GM19035 (cell line): ENCODE results near the gene CAPN5.
"Not testable (repeated sequence)": the region's sequence is repeated elsewhere in the genome, so short reads cannot be mapped to it uniquely, and the experiment has no call there.

Experiments used
- ATAC-seq: cut with Tn5 transposase; IDR thresholded peaks from one replicate; pipeline ENCODE4 v1.9.1; 2021; ENCODE audit not compliant: unreplicated experiment

CAPN5 gene

DNA sequence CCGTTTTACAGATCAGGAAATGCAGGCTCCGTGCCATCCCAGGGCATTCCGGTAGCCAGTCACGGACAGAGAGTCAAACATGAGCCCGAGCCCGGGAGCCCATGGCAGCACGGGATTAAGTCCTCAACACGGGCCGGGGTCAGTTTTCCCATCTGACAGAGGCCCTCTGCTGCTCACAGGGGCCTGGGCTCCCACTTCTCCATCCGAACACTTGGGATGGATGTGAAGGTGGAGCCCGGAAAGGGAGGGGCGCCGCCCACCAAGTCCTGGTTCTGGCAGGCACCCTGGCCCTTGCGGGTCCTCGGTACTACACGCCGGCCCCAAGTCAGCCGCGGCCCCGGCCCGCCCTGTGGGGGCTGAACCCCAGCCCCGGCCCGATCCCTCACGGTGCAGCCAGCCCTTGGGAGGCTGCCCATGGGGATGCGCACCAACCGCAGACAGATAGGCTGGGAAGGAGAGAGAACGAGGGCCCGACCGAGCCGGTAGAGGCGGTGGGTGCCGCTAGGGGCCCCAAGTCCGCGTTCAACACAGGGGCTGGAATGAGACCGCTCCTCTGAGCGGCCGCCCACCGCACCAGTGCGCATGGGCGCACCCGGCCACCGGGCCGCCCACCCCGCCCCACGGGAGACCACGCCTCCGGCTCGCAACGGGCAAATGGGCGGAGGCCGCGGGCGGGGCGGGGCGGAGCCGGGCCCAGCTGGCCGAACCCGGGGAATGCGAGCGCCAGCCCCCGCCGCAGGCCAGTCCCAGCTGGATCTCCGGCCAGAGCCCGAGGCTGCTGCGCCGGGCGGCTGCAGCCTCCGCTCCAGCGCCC is at the start of gene CAPN5:
TSS of gene CAPN5 (plus strand) at position 743 of the 814 bp plus-strand sequence. CDS start 17,916 bp downstream, outside the sequence.
- peak; percentile 85 for ATAC-seq

DNA sequence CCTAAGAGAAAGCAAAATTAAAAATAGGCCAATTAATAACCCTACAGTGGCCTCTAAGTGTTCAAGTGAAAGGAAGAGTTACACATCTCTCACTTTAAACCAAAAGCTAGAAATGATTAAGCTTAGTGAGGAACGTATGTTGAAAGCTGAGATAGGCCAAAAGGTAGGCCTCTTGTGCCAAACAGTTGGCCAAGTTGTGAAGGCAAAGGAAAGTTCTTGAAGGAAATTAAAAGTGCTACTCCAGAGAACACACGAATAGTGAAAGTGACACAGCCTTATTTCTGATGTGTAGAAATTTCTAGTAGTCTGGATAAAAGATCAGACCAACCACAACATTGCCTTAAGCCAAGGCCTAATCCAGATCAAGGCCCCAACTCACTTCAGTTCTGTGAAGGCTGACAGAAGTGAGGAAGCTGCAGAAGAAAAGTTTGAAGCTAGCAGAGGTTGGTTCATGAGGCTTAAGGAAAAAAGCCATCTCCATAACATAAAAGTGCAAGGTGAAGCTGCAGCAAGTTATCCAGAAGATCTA is 48.3 kb upstream of the CAPN5 start:
- ATAC-seq, result not testable (repeated sequence)

DNA sequence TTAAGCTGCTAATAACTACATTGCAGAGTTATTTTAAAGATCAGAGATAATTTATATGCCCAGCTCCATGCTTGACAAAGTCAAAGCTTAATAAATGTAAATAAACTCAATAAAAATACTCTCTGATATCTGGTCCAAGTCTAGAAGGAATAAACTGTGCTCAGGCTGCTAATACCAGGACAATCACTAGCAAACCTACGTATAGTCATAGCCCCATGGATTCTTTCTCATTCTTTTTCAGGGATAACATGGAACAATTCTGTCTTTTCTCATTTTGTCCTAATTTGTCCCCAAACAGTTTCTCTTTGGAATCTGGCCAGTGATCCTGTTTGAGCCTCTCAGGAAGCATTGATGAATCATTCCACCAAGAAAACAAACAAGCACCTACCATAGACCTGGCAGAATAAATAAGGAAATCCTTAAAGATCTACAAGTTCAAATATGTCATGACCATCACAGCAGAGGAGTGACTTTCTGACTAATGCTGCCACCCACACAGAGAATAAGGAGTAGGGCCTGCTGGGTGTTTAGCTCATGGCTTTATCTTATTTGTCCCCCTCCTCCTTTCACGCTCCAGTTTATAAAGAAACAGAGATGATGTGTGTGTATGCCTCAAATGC is 46.7 kb upstream of the CAPN5 start:
- ATAC-seq, result no peak

DNA sequence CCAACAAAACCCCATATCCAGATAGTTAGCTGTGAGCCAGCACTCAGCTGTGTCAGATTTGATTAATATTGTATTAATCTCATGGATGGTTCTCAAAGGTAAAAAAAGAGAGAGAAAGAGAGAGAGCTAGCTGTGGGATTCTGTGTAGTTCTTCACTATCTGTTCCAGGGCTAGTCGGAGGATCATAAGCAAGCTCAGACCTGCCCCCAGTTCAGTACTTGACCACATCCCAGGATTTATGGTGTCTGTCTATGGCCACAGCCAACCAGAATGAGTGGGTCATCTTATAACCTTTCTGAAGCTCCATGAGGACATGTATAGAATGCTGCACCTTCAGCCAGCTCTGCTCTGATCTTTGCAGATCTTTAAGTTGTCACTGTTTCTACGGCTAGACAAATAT is 46.0 kb upstream of the CAPN5 start:
- no peak for ATAC-seq

DNA sequence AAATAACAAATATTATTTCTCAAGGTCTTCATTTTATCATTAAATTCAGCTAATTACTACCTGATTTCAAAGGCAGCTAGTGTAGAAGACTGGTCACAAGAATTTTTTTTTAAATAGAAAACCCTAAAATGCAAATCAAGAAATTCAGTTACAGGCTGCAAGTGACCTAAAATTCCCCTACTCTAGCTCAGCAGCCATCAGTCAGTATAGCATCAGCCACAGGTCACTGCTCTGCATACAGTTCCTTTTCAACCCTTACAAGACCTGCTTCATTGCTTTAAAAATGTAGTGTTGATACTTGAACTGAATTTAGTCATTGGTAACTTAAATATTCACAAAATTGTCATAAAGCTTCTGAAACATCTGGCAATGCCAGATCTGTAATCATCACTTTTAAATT is 42.0 kb upstream of the CAPN5 start:
- ATAC-seq, result no peak

DNA sequence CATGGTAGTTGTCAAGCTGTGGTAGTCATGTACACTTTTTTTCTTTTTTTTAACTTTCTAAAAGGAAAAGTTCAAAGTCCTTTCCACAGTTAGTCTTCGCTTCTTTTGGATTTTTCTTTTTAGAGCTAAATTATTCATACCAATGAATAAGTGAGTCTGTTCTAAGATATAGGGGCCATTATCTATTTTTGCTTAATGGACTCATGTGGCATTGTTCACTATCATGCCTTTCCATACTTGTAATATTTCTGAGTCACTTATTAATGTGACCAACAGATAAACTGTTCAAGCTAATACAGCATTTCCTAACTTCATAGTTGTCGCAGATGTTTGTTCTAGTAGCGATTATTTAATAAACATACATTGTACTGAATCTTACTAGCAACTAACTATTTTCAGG is 40.5 kb upstream of the CAPN5 start:
- ATAC-seq, result no peak

DNA sequence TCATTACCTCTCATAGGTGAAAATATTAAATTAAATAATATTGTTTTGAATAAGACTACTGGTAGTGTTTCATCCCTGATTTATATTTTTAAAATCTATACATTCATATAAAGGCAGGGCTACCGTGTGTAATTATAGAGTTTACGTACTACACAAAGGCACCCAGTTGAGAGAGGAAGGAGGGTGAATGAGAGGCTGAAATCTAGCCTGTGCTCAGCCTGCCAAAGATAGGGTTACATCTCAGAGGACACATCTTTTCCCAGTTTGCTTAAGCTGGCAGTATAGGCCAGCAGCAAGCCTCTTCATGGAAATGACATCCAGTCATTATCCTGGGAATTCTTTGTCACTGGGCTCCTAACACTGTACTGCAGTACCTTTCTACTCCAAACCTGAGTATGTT is 40.0 kb upstream of the CAPN5 start:
- ATAC-seq, result no peak

DNA sequence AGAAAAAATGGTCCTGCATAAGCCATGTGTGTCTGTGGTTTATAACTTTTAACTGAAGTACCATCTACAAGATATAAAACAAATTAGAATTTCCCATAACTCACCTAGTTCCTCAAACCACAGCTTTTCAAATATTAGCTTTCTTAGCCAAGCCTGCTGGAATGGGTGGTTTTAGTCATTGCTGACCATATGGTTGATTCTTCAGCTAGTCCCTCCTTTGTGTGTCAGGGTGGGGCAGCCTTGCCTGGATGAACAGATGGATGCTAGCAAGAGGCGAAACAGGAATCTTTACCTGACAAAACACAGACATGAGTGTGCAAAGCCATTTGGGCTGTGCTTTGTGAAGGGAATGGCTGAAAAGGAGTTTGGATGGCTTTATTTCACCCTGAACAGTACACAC is 39.5 kb upstream of the CAPN5 start:
- no peak for ATAC-seq

DNA sequence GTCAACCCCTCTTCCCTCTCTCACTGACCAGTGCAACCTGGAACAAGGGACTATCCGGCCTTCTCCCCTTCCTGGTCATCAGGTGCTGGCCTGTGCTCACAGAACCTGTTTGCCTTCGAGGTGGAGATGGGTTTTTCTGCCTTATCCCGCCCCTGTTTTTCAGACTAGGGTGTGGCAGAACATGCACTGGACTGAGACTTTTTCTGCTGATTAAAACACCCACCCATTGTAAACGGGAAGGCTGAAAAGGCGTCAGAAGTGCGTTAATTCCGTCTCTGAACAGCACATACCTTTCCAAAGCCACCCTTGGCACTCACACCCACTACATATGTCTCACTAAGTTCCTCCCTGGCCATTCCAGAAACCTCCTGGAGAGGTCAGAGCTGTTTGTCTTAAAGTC is 36.9 kb upstream of the CAPN5 start:
- no peak for ATAC-seq

DNA sequence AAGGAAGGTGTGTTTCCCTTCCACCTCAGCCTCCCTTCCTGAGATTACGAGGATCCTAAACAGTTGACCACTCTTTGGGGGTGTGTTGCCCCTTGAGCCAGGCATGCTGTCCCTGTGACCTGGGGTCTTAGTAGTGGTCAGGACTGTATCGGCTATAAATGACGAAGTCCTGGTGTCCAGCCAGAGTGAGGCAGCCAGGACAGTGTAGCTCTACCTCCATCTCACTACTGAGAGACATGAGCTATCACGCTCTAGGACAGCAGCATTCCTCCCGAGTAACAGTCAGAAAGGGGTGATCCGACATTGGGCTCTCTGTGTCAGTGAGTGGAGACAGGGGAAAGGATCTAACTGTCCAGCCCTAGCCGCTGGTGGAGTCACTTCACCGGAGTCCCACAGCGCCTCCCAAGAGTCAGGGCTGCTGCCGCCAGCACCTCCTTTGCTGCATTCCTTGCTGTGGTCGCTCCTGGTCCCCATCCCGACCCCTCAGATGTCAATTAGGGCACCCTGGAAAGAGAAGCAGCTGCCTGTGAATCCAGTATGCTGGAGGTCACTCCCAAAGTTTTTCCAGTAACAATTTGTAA is 35.8 kb upstream of the CAPN5 start:
- no peak for ATAC-seq

DNA sequence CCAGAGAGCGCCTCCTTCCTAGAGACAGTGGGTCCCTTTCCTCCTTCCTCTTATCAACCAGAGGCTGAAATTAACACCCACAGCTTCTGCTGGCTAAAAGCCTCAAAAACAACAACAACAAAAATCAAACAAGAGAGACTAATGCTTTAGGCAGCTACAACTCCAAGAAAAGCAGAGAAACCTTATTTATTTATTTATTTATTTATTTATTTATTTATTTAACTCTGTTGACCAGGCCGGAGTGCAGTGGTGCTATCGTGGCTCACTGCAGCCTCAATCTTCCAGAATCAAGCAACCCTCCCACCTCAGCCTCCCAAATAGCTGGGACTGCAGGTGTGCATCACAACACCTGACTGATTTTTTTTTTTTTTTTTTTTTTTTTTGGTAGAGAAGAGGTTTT is 35.2 kb upstream of the CAPN5 start:
- no peak for ATAC-seq

DNA sequence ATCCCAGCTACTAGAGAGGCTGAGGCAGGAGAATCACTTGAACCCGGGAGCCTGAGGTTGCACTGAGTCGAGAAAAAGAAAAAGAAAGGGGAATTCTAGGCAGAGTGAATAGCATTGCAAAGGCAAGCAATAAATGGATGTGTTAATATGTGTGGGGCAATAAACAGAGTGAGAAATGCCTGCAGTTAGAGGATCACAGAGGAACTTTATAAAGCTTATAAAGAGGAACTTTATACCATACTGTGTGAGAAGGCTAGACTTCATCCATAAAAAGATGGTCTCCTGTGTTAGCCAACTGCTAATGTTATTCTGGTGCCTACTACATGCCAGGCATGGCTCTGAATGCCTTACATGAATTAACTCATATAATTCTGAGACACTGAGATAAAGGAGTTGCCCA is 31.7 kb upstream of the CAPN5 start:
- no peak for ATAC-seq

DNA sequence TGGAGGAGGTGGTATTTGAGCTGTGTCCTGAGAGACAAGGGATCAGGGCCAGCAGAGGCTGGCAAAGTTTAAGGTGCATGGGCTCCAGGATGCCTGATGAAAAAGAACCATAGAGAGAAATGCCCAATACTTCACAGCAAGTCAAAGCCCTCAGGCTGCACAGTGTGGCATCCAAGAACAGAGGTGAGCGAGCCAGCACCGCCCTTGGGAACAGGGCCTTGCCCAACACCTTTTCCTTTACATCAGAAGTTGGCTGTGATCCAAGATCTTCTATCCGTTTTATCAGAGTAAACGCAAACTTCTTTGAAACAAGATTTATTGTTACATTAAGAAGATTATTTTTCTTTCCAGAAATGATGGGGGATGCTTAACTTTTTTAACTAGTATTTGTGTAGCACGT is 31.2 kb upstream of the CAPN5 start:
- no peak for ATAC-seq

DNA sequence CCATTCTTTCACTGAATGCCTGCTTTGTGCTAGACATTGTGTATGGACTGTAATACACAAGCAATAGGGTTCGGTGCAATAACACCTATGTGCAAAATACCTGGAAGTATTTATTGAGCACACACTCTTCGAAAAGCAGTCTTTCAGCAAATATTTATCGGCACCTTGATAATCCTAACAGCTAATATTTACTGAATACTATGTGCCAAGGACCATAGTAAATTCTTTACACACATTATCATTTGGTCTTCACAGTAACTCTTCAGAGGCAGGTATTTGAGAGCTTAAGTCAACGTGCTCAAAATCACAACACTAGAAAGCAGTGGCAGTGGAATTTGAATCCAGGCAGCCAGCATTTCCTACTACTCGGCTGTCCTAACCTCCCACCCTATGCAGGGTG is 30.4 kb upstream of the CAPN5 start:
- ATAC-seq, result no peak

DNA sequence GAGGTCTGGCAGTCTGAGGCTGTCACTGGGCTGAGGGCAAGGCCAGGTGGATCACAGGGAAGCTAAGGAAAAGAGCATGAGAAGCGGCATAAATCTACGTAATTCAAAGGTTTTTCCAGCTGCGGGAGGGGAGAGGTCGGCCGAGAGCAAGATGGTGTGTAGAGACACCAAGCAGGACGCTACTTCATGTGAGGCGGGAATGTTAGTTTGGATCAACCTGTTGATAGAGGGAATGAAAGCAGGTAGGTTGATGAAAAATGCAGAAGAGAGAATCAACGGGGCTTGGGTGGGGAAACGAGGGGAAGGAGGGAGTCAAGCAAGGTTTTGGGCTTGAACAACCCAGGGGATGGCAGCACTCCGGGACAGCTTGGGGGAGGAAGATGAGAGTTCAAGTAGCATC is 29.7 kb upstream of the CAPN5 start:
- ATAC-seq, result no peak

DNA sequence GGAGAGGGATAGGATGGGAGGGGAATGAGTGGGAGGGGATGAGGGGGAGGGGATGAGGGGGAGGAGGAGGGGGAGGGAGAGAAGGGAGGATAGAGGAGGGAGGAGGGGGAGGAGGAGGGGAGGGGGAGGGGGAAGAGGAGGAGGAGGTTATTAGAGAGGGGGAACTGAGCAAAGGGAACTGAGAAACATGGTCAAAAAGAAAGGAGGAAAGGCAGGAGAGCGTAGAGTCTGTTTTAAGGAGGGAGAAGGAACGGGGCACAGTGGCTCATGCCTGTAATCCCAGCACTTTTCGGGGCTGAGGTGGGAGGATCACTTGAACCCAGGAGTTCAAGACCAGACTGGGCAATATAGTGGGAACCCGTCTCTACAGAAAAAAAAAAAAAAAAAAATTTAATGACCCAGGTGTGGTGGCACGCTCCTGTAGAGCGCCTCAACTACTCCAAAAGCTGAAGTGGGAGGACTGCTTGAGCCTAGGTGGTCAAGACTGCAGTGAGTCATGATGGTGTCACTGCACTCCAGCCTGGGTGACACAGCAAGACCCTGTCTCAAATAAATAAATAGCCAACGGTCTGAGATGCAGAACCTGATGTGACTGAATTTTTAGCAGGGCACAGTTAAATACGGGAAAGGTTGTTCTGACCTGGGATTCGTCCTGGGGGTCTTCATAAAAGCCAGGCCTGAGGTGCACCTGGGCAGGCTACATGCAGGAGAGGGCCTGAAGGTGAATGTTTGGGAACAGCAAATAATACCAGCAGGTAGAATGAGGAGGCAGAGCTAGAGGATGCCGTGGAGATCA is 28.5 kb upstream of the CAPN5 start:
- no peak for ATAC-seq

DNA sequence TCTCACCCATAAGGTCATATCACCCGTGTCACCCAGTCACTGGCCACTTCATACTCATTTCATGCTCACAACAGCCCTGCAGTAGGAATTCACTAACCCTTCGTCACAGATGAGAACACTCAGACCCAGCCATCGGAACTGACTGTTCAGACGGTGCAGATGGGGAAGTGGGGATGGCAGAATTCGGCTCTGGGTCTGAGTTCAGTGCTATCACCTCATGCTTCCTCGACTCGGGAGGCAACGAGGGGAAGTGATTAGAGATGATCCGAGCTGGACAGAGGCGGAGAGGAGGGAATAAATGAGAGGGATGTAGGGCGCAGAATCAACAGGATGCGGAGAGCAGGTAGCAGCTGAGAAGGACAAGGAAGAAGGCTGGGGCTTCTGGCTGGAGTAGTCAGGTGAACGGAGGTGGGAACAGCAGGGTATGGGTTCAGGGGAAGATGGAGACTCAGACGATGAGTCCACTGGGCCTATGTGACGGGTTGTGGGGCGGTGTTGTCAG is 27.9 kb upstream of the CAPN5 start:
- no peak for ATAC-seq

DNA sequence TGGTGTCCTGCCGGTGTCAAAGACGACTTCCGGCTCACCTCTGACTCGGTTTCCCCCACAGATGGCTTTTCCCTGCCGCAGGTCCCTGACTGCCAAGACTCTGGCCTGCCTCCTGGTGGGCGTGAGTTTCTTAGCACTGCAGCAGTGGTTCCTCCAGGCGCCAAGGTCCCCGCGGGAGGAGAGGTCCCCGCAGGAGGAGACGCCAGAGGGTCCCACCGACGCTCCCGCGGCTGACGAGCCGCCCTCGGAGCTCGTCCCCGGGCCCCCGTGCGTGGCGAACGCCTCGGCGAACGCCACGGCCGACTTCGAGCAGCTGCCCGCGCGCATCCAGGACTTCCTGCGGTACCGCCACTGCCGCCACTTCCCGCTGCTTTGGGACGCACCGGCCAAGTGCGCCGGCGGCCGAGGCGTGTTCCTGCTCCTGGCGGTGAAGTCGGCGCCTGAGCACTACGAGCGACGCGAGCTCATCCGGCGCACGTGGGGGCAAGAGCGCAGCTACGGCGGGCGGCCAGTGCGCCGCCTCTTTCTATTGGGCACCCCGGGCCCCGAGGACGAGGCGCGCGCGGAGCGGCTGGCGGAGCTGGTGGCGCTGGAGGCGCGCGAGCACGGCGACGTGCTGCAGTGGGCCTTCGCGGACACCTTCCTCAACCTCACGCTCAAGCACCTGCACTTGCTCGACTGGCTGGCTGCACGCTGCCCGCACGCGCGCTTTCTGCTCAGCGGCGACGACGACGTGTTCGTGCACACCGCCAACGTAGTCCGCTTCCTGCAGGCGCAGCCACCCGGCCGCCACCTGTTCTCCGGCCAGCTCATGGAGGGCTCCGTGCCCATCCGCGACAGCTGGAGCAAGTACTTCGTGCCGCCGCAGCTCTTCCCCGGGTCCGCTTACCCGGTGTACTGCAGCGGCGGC is 27.0 kb upstream of the CAPN5 start:
- no peak for ATAC-seq

DNA sequence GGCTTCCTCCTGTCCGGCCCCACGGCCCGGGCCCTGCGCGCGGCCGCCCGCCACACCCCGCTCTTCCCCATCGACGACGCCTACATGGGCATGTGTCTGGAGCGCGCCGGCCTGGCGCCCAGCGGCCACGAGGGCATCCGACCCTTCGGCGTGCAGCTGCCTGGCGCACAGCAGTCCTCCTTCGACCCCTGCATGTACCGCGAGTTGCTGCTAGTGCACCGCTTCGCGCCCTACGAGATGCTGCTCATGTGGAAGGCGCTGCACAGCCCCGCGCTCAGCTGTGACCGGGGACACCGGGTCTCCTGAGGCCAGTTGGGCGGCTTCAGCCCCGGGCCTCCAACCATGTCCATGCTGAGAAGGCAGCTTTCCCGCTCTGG is 26.4 kb upstream of the CAPN5 start:
- no peak for ATAC-seq

DNA sequence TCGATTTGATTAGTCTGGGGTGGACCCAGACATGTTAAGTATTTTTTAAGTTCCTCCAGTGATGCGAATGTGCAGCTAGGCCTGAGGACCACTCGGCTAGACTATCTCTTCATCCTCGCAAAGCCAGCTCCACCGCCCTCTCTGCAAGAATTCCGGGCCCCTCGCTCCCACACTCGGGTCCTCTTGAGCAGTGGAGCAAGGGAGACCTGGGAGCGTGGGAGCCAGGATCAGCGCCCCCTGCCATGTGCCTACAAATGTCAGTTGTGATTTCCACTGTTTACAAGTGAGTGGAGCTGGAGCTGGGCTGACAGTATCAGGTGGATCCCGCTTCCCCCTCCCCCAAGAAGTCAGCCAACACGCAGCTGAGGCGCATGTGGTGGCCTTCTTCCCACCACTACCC is 25.9 kb upstream of the CAPN5 start:
- no peak for ATAC-seq
